NCI-H524 (cell line): ENCODE measurements around the gene PAX2.

Experiments used
- DNase-seq, 2 experiments: peaks; one replicate each; lab custom pipeline; 2025; lab: John Stamatoyannopoulos, UW

The PAX2 gene

DNA sequence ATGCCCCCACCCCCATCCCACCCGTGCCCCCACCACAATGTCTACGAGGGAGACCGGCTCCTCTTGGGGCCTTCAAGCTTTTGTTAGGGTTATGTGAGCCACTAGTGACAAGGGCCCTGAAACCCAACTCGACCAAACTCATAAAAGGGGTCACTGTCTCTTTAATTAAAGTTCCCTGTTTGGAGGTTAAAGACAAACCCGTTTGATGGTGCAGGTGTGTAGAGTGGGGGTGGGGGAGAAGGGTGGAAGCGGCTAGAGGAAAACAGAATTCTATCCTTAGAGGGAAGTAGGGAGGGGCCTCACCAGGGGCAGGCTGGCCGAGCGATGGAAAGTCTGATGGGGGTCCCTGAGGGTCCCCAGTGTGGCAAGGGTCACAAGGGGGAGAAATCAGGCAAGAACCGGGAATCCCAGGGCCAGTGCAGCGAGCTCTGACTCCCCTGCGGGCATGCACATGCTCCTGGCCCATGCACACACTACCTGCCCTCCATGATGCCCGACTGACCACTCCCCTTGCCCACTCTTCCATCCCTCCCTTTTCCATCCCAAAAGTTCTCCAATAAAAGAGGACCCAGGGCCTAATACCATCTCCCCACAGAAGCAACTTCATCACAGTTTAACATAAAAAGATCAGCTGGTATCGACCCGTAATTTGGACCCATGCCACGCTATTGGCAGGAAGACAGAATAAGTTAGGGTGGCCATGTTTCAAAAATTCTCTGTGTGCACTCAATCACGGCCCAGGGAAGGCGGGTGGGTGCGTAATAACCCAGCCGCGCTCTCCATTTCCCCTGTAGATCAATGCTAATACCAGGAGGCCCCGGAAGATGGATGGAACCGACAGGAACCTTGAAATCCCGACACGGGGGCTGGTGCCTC, 131.4 kb downstream of the PAX2 start:
- no peak for DNase-seq

DNA sequence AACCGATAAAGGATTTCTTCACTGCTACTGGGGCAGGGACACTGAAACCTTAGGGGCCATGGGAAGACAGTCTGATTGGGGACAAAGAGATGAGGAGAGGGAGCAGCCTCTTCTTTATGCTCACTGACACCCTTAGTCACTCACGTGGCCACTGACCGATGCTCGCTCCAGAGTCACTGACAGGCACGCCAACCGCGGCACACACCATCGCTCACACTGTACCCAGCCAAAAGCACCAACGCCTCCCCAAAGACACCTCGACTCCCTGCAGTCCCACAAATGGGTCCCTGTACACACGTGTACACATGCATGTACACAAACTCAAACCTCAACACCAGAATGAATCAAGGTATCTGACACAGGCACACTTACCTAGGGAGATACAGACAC, 132.1 kb downstream of the PAX2 start:
- DNase-seq = no peak

DNA sequence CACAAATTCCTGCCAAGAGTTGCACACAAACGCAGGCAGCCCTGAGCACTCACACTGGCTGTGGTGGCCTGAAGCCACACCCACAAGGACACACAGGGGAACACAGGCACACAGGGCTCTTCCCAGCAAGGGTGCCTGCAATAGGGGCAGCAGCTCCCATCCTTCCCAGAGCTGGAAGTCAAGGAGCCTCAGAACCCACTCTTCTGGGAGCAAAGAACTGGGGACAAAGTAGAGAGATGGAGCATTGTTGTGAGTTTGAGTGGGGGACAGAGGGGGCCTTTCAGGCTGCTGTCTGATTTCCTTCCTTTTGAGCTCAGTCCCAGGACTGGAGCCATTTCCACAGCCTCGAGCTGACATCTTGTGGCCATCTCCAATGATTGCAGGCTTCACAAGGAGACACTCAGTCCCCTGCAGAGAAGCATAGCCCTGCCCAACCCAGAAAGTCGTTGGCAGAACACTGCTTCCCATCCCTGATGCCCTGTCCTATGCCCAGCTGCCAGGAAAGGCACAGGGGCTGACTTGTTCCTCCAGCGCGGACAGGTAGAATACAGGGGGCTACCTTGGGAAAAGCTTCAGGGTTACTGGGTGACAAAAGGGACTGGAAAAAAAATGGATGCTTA, 133.0 kb downstream of the PAX2 start:
- peak in 1 of 2 experiments; percentile 59 for DNase-seq
